ENCODE measurements around the gene BBX. TPM values are rescaled to one million over a fixed set of nuclear protein-coding genes. Genes with fewer than 3 reads are reported as not detected.

BBX gene
- total RNA-seq, 4 donors from 2014 or later, result 26.5 to 45.8 (median 28.0) TPM

- intact Hi-C loops (cut with DNase I; ENCODE audit: low total_unique reads), result no loop called here
- H3K4me3 ChIP-seq (ENCODE audit: low read depth, poor library complexity, severe bottlenecking), result no peak overlapping the region
- TF ChIP-seq CTCF (IDR thresholded peaks at IDR 0.05) (no peak), POLR2A (IDR thresholded peaks at IDR 0.05) (no peak)
- DNase-seq (ENCODE audit: low spot score in 2 of 2), result no peak
Measured at GRCh38 chr3:107760144-107760543, 237.4 kb downstream of the BBX start.

GRCh38 chr3:107761391-107761790, 238.6 kb downstream of the BBX start:
- intact Hi-C loops (cut with DNase I; ENCODE audit: low total_unique reads), result no loop called here
- H3K4me3 ChIP-seq (ENCODE audit: low read depth, poor library complexity, severe bottlenecking), result no peak overlapping the region
- WGBS, 2 donors, result 92 to 93% methylated on average over 2 of the region's 2 CpGs
- no peak for DNase-seq (ENCODE audit: low spot score in 2 of 2)
- TF ChIP-seq CTCF (IDR thresholded peaks at IDR 0.05) (no peak), POLR2A (IDR thresholded peaks at IDR 0.05) (no peak)

- no peak overlapping the region for H3K4me3 ChIP-seq (ENCODE audit: low read depth, poor library complexity, severe bottlenecking)
- no peak for DNase-seq (ENCODE audit: low spot score in 2 of 2)
- intact Hi-C loops (cut with DNase I; ENCODE audit: low total_unique reads), result no loop called here
- WGBS, 2 donors, result 95 to 98% methylated on average over 6 of the region's 6 CpGs
- TF ChIP-seq POLR2A (IDR thresholded peaks at IDR 0.05) (no peak), CTCF (IDR thresholded peaks at IDR 0.05) (no peak)
Measured at GRCh38 chr3:107765524-107765923, 242.8 kb downstream of the BBX start.

- intact Hi-C loops (cut with DNase I; ENCODE audit: low total_unique reads), result no loop called here
- DNase-seq (ENCODE audit: low spot score in 2 of 2), result no peak
- TF ChIP-seq POLR2A (IDR thresholded peaks at IDR 0.05), result no peak
- no peak for TF ChIP-seq CTCF (IDR thresholded peaks at IDR 0.05)
- no peak overlapping the region for H3K4me3 ChIP-seq (ENCODE audit: low read depth, poor library complexity, severe bottlenecking)
- 64 to 83% methylated on average over 8 of the region's 8 CpGs for WGBS, 2 donors
Measured at GRCh38 chr3:107767897-107768605, 245.3 kb downstream of the BBX start.

GRCh38 chr3:107769882-107770281, 247.1 kb downstream of the BBX start:
- intact Hi-C loops (cut with DNase I; ENCODE audit: low total_unique reads), result no loop called here
- DNase-seq (ENCODE audit: low spot score in 2 of 2), result no peak
- no peak overlapping the region for H3K4me3 ChIP-seq (ENCODE audit: low read depth, poor library complexity, severe bottlenecking)

GRCh38 chr3:107772016-107772415, 249.3 kb downstream of the BBX start:
- TF ChIP-seq POLR2A (IDR thresholded peaks at IDR 0.05) (no peak), CTCF (IDR thresholded peaks at IDR 0.05) (no peak)
- intact Hi-C loops (cut with DNase I; ENCODE audit: low total_unique reads), result no loop called here
- WGBS, 2 donors, result 96 to 97% methylated on average over 6 of the region's 6 CpGs
- no peak for DNase-seq (ENCODE audit: low spot score in 2 of 2)
- H3K4me3 ChIP-seq (ENCODE audit: low read depth, poor library complexity, severe bottlenecking), result no peak overlapping the region

More at GRCh38 chr3:107769882-107770281, 247.1 kb downstream of the BBX start:
- WGBS, 2 donors, result 96% methylated on average over 3 of the region's 3 CpGs
- TF ChIP-seq POLR2A (IDR thresholded peaks at IDR 0.05), result no peak

Measured in lower leg skin (tissue), 4 donors.